ENCODE measurements around the gene FAM120AOS. TPM values are rescaled to one million over a fixed set of nuclear protein-coding genes. Genes with fewer than 3 reads are reported as not detected.
A peak's percentile ranks its signal among the peaks of the same experiment; 100 is the strongest.

Gene FAM120AOS
- 10 to 100 TPM; 46.1 to 46.5 TPM for total RNA-seq

DNA sequence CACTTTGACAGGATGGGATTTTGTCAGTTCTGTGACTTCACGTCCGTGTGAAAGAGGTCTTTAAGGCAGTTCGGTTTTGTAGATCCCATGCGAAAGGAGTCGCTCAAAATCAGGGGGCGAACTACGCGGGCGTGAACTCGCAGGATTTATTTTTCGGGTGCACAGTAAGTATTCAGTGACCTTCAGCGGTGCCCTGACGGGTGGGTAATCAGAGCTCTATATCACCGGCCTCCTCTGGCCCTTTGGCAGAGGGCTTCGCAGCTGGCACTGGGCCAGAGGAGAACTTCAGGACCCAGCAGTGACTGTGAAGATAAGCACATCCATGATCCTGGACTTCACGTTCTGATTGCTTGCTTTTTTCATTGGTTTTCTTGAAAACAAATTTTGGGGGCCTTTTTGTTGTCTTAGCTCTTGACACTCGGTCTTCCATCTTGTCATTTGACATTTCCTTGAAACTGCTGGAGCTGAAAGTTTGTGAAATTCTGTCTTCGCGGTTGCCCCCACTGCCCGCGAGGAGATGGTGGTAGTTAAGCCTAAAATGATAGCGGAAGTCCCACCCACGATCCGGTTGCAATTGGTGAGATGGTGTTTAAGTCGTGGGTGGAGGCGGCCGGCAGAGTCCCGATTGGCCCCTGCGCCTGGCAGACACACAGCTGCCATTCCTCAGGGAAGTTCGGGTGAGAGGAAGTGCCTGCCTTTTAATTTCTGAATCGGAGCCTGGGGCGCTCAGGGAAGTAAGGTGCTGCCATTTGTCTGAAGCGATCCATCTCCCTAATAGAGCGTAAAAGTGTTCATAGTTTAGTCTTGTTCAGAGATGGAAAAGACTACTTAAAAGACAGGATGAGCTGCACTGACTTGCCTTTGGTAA lies at the start of gene FAM120AOS:
Gene FAM120AOS, minus strand, starts transcription at position 535 of the 868 bp plus-strand sequence. CDS start 872 bp downstream, outside the sequence.
- Mint-ChIP-seq H3K27me3 (no peaks in the 10 kb centered on the region), H3K27ac (peak within 1 kb of the TSS; percentile 94), H3K4me3 (peak within 1 kb of the TSS; percentile 95), H3K4me1 (peaks cover 40% of the 10 kb centered on the region), H3K36me3 (peaks cover 43% of the 10 kb centered on the region), H3K9me3 (no peaks in the 10 kb centered on the region)
- DNase-seq = peak; percentile 85

DNA sequence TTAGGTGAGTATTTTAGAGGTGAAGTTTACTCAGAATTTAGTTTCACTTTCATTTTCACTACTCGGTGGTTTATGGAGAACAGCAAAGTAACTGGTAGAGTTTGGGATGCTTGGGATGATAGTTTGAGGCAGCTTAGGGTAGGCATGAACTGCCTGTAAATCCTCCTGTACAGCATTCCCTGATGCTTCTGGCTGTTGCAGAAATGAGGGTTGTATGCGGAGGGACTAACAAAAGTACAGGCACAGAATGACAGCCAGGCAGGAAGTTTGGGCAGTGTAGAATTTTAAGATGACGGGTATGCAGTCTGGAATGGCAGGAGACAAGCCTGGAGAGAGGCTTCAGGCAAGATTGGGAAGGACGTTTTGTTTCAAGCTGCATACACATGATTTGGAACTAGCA lies 48.0 kb upstream of the FAM120AOS start:
- Mint-ChIP-seq H3K36me3 (peaks cover 56% of the 10 kb centered on the region), H3K4me1 (peaks cover 48% of the 10 kb centered on the region), H3K4me3 (peak overlapping the region; percentile 60), H3K27ac (peak overlapping the region; percentile 26), H3K9me3 (no peaks in the 10 kb centered on the region), H3K27me3 (no peaks in the 10 kb centered on the region)
- DNase-seq = no peak

DNA sequence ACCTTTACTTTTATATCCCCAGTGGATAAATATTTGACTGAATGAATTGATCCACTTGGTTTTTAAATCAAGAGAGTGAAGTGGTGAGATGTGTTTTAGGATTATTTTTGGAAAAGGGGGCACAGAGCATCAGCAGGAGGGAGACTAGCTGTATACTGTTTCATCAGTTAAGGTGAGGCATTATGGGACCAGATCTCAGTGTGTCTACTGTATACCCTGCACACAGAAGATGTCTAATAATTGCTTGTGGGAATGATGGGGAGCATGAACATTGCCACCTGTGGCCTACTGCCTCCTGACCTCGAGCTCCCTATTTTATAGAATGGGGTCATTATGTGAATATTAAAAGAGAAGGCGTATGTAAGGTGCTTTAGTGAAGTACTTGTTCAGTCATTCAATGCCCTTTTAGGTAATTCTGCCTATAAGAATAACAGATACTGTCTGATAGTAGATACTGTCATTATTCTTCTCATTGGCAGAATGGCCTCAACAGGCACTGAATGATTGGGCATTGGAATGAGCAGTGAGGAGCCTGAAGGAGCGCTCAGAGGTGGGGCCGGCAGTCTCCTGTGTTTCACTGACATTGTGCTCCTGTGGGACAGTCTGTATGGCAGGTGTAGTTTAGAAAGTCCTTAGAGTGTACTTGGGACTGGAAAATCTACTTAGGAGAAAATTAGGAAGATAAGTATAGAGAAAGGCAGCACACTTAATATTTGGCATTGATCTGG lies 47.4 kb upstream of the FAM120AOS start:
- Mint-ChIP-seq H3K4me3 (peak overlapping the region; percentile 60), H3K9me3 (no peaks in the 10 kb centered on the region), H3K36me3 (peaks cover 55% of the 10 kb centered on the region), H3K27ac (peak overlapping the region; percentile 35), H3K27me3 (no peaks in the 10 kb centered on the region), H3K4me1 (peaks cover 46% of the 10 kb centered on the region)
- no peak for DNase-seq

DNA sequence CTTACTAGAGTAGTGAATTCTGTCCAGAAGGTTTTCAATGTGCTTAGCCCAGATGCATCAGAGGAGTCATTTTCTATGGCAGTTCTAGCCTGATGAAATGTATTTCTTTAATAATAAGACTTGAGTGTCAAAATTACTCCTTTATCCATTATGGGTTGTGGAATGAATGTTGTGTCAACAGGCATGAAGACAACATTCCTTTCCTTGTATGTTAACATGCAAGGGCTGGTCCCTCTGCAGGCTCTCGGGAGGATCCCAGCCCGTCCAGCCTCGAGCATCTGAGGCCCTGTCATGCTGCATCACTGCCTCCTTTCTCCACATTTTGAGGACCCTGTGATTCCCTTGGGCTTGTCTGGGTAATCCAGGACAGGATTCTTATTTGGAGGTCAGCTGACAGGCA lies 42.9 kb upstream of the FAM120AOS start:
- no peak for DNase-seq
- Mint-ChIP-seq H3K36me3 (peaks cover 43% of the 10 kb centered on the region), H3K27ac (no peak overlapping the region), H3K4me1 (peaks cover 24% of the 10 kb centered on the region), H3K27me3 (no peaks in the 10 kb centered on the region), H3K9me3 (no peaks in the 10 kb centered on the region), H3K4me3 (no peak overlapping the region)

DNA sequence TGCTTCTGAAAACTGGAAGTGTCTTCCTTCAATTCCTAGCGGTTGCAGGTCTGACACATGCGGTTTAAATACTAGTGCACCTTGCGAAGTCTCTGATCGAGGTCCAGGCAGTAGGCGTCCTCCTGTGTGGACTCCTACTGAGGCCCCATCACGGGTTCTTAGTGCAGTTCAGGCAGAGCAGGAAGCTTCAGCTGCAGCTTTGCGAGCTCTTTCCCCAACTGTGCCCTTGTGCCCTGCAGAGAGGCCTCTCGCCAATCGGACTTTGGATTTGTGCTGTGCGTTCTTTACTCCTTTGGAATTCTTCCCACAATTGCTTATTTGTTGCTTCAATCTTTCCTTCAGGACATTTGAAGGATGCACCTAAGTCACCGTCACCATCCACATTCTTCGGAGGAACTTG lies 40.6 kb upstream of the FAM120AOS start:
- no peak for DNase-seq
- H3K4me3 Mint-ChIP-seq = no peak overlapping the region
- no peaks in the 10 kb centered on the region for H3K27me3 Mint-ChIP-seq
- no peaks in the 10 kb centered on the region for H3K9me3 Mint-ChIP-seq
- peaks cover 30% of the 10 kb centered on the region for H3K36me3 Mint-ChIP-seq
- no peak overlapping the region for H3K27ac Mint-ChIP-seq
- H3K4me1 Mint-ChIP-seq = peaks cover 14% of the 10 kb centered on the region

DNA sequence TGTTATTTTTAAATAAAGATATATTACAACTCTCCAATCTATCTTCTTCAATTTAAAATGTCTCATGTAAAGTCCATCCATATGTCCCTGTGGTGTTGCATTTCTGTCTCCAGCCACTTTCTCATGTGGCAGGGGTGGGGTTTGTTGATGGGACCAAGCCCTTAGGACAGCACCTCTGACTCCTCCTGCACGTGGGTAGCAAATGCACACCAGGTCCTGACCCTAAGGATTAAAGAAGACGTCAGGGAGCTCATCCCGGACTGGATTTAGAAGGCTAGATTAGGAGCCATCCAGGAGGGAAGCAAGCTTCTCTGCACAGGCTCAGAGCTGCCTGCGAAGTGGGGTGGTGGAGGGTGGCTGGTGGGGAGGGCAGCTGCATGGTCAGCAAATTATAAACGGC lies 38.9 kb upstream of the FAM120AOS start:
- no peaks in the 10 kb centered on the region for H3K9me3 Mint-ChIP-seq
- H3K27ac Mint-ChIP-seq = no peak overlapping the region
- peaks cover 37% of the 10 kb centered on the region for H3K36me3 Mint-ChIP-seq
- peaks cover 23% of the 10 kb centered on the region for H3K4me1 Mint-ChIP-seq
- no peaks in the 10 kb centered on the region for H3K27me3 Mint-ChIP-seq
- no peak overlapping the region for H3K4me3 Mint-ChIP-seq
- no peak for DNase-seq

DNA sequence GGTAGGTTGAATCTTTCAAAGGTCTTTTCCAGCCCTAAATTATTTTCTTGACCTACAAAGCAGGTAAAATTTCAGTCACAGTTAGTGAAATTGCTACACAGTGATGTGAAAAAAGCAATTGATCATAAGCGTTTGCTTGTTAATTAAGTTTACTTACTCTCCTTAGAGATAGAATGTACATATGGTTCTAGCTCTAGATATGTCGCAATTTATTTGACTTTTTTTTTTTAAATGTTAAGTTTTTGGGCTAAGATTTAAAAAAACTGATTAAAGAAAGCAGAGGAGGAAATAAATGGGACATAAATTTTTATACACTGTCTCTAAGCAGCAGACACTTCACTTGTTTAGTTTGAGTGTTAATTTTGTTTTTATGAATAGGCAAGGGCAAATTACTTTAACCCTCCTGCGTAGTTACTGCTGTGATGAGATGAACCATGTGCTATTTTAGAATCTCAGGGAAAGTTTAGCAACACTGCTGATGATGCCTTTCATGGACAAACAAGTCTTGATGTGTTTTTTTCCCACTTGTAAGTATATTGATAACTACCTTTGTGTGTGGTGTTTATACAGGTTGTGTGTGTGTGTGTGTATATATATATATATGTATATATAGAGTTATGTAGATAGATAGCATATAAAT lies 38.3 kb upstream of the FAM120AOS start:
- Mint-ChIP-seq H3K36me3 (peaks cover 39% of the 10 kb centered on the region), H3K9me3 (no peaks in the 10 kb centered on the region), H3K4me3 (no peak overlapping the region), H3K27me3 (no peaks in the 10 kb centered on the region), H3K27ac (no peak overlapping the region), H3K4me1 (peaks cover 26% of the 10 kb centered on the region)
- no peak for DNase-seq

DNA sequence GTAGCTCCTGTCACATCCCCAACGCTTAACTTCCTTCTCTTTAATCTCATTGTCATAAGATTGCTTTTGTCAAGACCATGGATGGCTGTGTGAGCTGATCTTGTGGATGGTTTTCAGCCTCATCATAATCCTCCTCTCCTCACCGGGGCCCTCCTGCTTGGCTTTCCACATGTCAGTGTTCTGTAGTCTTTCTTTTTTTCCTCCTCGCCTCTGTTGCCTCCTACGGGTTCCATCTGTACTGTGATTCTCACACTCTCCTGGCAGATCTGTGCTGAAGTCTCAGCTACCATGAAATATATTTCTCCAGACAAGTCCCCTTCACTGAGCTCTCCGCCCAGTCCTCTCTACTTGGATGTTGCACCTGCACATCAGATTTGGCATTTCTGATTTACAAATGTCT lies 34.9 kb upstream of the FAM120AOS start:
- no peaks in the 10 kb centered on the region for H3K27me3 Mint-ChIP-seq
- DNase-seq = no peak
- no peak overlapping the region for H3K4me3 Mint-ChIP-seq
- H3K4me1 Mint-ChIP-seq = peaks cover 23% of the 10 kb centered on the region
- peaks cover 43% of the 10 kb centered on the region for H3K36me3 Mint-ChIP-seq
- no peaks in the 10 kb centered on the region for H3K9me3 Mint-ChIP-seq
- no peak overlapping the region for H3K27ac Mint-ChIP-seq

DNA sequence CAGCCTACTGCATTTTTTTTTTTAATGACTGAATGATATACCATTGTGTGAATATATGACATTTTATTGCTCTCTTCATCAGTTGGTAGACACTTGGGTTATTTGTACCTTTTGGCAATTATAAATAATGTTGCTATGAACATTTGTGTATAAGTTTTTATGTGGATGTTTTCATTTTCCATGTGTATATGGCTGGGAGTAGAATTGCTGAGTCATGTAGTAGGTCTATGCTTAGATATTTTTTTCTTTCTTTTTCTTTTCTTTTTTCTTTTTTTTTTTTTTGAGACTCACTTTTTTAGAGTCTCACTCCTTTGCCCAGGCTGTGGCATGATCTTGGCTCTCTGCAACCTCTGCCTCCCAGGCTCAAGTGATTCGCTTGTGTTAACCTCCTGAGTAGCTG lies 32.9 kb upstream of the FAM120AOS start:
- no peak overlapping the region for H3K4me3 Mint-ChIP-seq
- H3K27me3 Mint-ChIP-seq = no peaks in the 10 kb centered on the region
- DNase-seq = no peak
- peaks cover 28% of the 10 kb centered on the region for H3K4me1 Mint-ChIP-seq
- H3K36me3 Mint-ChIP-seq = peaks cover 52% of the 10 kb centered on the region
- H3K9me3 Mint-ChIP-seq = no peaks in the 10 kb centered on the region
- no peak overlapping the region for H3K27ac Mint-ChIP-seq

DNA sequence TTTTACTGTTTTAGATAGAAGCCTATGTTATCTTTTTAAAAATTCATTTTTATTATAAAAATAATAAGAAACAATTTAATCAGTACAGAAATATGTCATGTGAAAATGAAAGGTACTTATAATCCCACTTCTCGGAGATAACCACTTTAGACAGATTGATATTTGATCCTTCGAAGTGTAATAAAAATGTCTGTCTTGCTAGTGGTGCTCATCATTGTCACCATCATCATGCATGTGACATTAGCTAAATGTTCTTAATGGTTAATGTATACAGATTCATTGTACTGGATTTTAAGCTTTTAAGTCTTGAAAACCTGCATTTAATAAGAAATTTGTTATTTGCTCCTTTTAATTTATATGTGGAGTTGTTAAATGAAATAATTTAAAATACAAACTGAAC lies 30.1 kb upstream of the FAM120AOS start:
- Mint-ChIP-seq H3K27ac (no peak overlapping the region), H3K4me3 (no peak overlapping the region), H3K9me3 (no peaks in the 10 kb centered on the region), H3K27me3 (no peaks in the 10 kb centered on the region), H3K36me3 (peaks cover 48% of the 10 kb centered on the region), H3K4me1 (peaks cover 21% of the 10 kb centered on the region)
- no peak for DNase-seq

DNA sequence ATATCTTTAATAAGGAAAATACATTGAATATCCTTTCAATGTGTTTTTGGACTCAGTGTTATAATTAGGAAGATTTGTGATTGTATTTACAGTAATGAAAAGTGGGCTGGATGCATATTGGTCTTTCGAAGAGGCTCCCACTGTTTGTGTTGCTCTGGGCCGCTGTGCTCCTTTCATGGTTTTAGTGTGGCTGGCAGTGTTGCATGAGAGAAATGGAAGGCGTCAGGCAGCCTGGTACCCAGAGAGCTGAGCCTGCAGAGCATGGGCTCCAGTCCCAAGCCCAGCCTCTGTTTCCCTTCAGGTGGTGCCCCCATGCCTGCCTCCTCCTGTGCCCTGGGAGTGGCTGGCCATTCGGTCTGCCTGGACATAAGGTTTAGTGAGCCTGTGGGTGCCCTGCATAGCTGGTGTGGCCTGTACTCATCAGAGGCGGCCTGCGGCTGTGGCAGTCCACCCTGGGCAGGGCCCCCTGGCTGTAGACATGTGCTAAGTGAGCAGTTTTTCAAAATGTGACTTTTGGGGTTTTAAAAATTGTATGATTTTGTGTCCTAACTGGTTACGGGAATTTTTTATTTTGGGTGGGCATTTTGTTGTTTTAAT lies 27.4 kb upstream of the FAM120AOS start:
- peaks cover 21% of the 10 kb centered on the region for H3K4me1 Mint-ChIP-seq
- H3K36me3 Mint-ChIP-seq = peaks cover 47% of the 10 kb centered on the region
- H3K27ac Mint-ChIP-seq = no peak overlapping the region
- no peaks in the 10 kb centered on the region for H3K27me3 Mint-ChIP-seq
- H3K9me3 Mint-ChIP-seq = no peaks in the 10 kb centered on the region
- DNase-seq = no peak
- H3K4me3 Mint-ChIP-seq = no peak overlapping the region

DNA sequence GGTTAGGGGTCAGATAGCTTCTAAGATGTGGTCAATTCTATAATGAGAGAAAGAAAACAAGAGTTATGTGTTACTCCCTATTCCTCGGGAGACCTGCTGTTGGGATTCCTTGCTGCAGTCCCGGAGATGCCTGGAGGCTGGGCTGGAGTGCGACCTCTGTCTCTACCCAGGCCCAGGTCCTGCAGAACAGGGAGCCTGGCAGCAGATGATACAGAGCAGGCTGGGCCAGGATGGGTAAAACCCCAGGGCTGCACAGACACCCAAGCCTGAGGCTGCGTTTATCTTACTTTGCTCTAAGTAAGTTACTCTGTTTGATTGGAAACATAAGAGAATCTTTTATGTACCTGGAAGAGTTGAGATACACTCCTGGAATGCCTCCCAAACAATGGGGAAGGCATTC lies 26.9 kb upstream of the FAM120AOS start:
- no peaks in the 10 kb centered on the region for H3K27me3 Mint-ChIP-seq
- no peak for DNase-seq
- H3K27ac Mint-ChIP-seq = no peak overlapping the region
- H3K4me3 Mint-ChIP-seq = no peak overlapping the region
- peaks cover 47% of the 10 kb centered on the region for H3K36me3 Mint-ChIP-seq
- no peaks in the 10 kb centered on the region for H3K9me3 Mint-ChIP-seq
- peaks cover 26% of the 10 kb centered on the region for H3K4me1 Mint-ChIP-seq

DNA sequence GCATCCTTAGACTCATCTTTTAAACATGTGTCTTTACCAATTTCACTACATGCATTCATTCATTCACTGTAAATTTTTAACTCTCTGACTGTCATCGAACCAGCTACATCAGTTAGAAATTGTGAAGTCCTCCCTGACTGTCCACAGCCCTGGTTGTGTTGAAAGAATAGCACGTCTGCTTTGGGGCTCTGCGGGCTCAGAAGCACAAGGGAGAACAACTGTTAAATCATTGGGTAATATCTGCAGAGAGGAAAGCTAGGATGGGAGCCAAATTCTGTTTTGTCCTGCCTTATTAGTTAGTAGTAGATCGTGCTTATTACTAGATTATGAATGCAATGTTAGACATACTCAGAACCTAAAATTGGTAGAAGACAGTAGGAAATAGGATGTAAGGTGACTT lies 26.3 kb upstream of the FAM120AOS start:
- no peaks in the 10 kb centered on the region for H3K27me3 Mint-ChIP-seq
- peaks cover 31% of the 10 kb centered on the region for H3K4me1 Mint-ChIP-seq
- DNase-seq = no peak
- no peaks in the 10 kb centered on the region for H3K9me3 Mint-ChIP-seq
- H3K4me3 Mint-ChIP-seq = no peak overlapping the region
- peaks cover 46% of the 10 kb centered on the region for H3K36me3 Mint-ChIP-seq
- no peak overlapping the region for H3K27ac Mint-ChIP-seq

DNA sequence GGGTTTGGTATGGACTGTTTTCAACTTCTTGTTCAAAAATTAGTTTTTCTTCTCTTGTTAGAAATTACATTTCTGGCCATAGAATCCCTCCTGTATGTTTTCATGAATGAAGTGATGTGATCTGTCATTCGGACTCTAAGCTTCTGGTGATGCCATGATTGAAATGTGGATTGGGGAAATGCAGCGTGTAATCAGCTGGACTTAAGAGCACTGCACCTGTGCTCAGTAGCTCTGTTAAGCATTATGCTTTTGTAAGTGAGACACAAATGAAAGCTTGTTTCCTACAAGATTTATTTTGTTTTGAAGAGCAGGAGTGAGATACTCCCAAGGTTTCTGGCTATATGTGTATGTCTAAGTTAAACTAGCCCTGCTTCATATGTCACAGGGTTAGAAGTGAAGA lies 24.0 kb upstream of the FAM120AOS start:
- Mint-ChIP-seq H3K27me3 (no peaks in the 10 kb centered on the region), H3K9me3 (no peaks in the 10 kb centered on the region), H3K4me1 (peaks cover 30% of the 10 kb centered on the region), H3K36me3 (peaks cover 47% of the 10 kb centered on the region), H3K4me3 (no peak overlapping the region), H3K27ac (no peak overlapping the region)
- DNase-seq = no peak

DNA sequence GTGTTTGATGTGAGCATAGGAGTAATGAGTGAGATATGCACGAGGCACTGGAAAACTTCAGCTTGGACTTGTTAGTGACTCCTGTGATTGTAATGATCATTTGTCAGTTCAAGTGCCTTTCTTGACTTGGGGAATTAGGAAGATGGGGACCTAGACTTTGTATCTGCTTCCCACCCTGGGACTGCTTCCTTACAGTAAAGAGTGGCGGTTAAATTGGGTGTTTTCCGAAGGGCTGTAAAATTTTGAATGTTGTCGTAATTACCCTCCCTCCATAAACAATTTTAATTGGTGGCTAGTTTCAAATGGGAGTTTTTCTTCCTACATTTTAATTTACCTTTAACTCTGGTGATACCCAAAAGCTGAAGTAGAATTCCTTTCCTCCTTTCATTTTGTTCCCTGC lies 23.5 kb upstream of the FAM120AOS start:
- Mint-ChIP-seq H3K36me3 (peaks cover 47% of the 10 kb centered on the region), H3K9me3 (no peaks in the 10 kb centered on the region), H3K4me1 (peaks cover 30% of the 10 kb centered on the region), H3K27ac (no peak overlapping the region), H3K4me3 (no peak overlapping the region), H3K27me3 (no peaks in the 10 kb centered on the region)
- DNase-seq = no peak
